WERI-Rb-1 (cell line): ENCODE measurements around the gene FN3K.
"Not testable (repeated sequence)": the region's sequence is repeated elsewhere in the genome, so short reads cannot be mapped to it uniquely, and the experiment has no call there.

Experiments
- DNase-seq: peaks from one replicate; pipeline ENCODE4 v3.0.0-alpha.2; 2020
- H3K27ac ChIP-seq: fragments of 250-450 bp; sonication (Bioruptor Pico); 2 replicates; pipeline ENCODE4 v1.5.1; 2020; ENCODE audit warnings: mild to moderate bottlenecking, moderate library complexity
- H3K27me3 ChIP-seq: fragments of 250-450 bp; sonication (Bioruptor Pico); 2 replicates; pipeline ENCODE4 v1.5.1; 2021; ENCODE audit warnings: mild to moderate bottlenecking, low read depth, moderate library complexity; ENCODE audit not compliant: insufficient read depth, severe bottlenecking
- H3K36me3 ChIP-seq: fragments of 250-450 bp; sonication (Bioruptor Pico); 2 replicates; pipeline ENCODE4 v1.5.1; 2020; ENCODE audit warnings: mild to moderate bottlenecking, moderate library complexity
- H3K4me3 ChIP-seq: 2 replicates; pipeline ENCODE4 v1.5.1; 2011; ENCODE audit warnings: low read depth, mild to moderate bottlenecking, control low read depth, low read length
- H3K9me3 ChIP-seq: fragments of 250-450 bp; sonication (Bioruptor Pico); 2 replicates; pipeline ENCODE4 v1.5.1; 2021; ENCODE audit warnings: mild to moderate bottlenecking, moderate library complexity; ENCODE audit not compliant: severe bottlenecking
- CTCF ChIP-seq: IDR thresholded peaks from 2 replicates; pipeline ENCODE4 v1.5.1; 2011; ENCODE audit warnings: low read depth, mild to moderate bottlenecking, control low read depth, inconsistent platforms, low read length

FN3K gene

GRCh38 chr17:82756166-82756565 is 20.8 kb downstream of the FN3K start:
- Histone ChIP-seq H3K36me3 (peaks cover 67% of the 10 kb centered on the region), H3K27me3 (no peaks in the 10 kb centered on the region), H3K9me3 (peaks cover 1% of the 10 kb centered on the region), H3K4me3 (no peak overlapping the region), H3K27ac (peak overlapping the region; percentile 68)
- TF ChIP-seq CTCF: no peak
- peak; percentile 55 for DNase-seq

- peaks cover 92% of the 10 kb centered on the region for H3K36me3 ChIP-seq
Observed at GRCh38 chr17:82765371-82765770, 30.0 kb downstream of the FN3K start.

GRCh38 chr17:82767041-82767754 is 31.8 kb downstream of the FN3K start:
- H3K9me3 ChIP-seq: no peaks in the 10 kb centered on the region
- H3K27ac ChIP-seq: no peak overlapping the region
- peaks cover 90% of the 10 kb centered on the region for H3K36me3 ChIP-seq
- no peak overlapping the region for H3K4me3 ChIP-seq
- H3K27me3 ChIP-seq: no peaks in the 10 kb centered on the region
- peak; percentile 62 for TF ChIP-seq CTCF
- DNase-seq: peak; percentile 85

More at GRCh38 chr17:82765371-82765770, 30.0 kb downstream of the FN3K start:
- no peak for TF ChIP-seq CTCF
- Histone ChIP-seq H3K9me3 (no peaks in the 10 kb centered on the region), H3K27ac (no peak overlapping the region), H3K4me3 (no peak overlapping the region), H3K27me3 (no peaks in the 10 kb centered on the region)
- DNase-seq: no peak

GRCh38 chr17:82769041-82769440 is 33.6 kb downstream of the FN3K start:
- peaks cover 89% of the 10 kb centered on the region for H3K36me3 ChIP-seq
- no peak for DNase-seq
- H3K27ac ChIP-seq: no peak overlapping the region

GRCh38 chr17:82772026-82772425 is 36.6 kb downstream of the FN3K start:
- DNase-seq: no peak
- no peak for TF ChIP-seq CTCF
- Histone ChIP-seq H3K27ac (no peak overlapping the region), H3K36me3 (peaks cover 94% of the 10 kb centered on the region), H3K4me3 (no peak overlapping the region), H3K27me3 (no peaks in the 10 kb centered on the region), H3K9me3 (no peaks in the 10 kb centered on the region)

More at GRCh38 chr17:82769041-82769440, 33.6 kb downstream of the FN3K start:
- H3K27me3 ChIP-seq: no peaks in the 10 kb centered on the region
- H3K9me3 ChIP-seq: no peaks in the 10 kb centered on the region
- H3K4me3 ChIP-seq: no peak overlapping the region
- no peak for TF ChIP-seq CTCF

GRCh38 chr17:82774456-82774855 is 39.0 kb downstream of the FN3K start:
- H3K36me3 ChIP-seq: peaks cover 80% of the 10 kb centered on the region
- H3K4me3 ChIP-seq: not testable (repeated sequence)

More at GRCh38 chr17:82774456-82774855, 39.0 kb downstream of the FN3K start:
- not testable (repeated sequence) for H3K9me3 ChIP-seq, H3K27ac ChIP-seq, DNase-seq, H3K27me3 ChIP-seq
